ENCODE data around the gene SERPINB1. TPM values are rescaled to one million over a fixed set of nuclear protein-coding genes. Genes with fewer than 3 reads are reported as not detected.

Gene SERPINB1
- total RNA-seq, 4 donors from 2014 or later = 21.3 to 29.0 (median 23.1) TPM

- no peak for DNase-seq (ENCODE audit: low spot score in 2 of 2)
- peak overlapping the region; percentile 33 to 61 (median 49) for H3K4me3 ChIP-seq
- H3K4me1 ChIP-seq = peaks cover 0 to 34% (median 23%) of the 10 kb centered on the region in 4 donors
- H3K36me3 ChIP-seq = no peaks in the 10 kb centered on the region
- 0 to 2% methylated on average over 40 to 44 of the region's 73 CpGs for WGBS, 2 donors
- no peaks in the 10 kb centered on the region for H3K27me3 ChIP-seq
- H3K27ac ChIP-seq = peak overlapping the region; percentile 26 to 89 (median 84)
- TF ChIP-seq CTCF (IDR thresholded peaks at IDR 0.05) (peak in 2 of 5 experiments; percentile 39 to 42), EP300 (IDR thresholded peaks at IDR 0.05) (no peak)
- no peaks in the 10 kb centered on the region for H3K9me3 ChIP-seq
These were observed 33.9 kb upstream of the SERPINB1 start for GRCh38 chr6:2875359-2876191.

DNA sequence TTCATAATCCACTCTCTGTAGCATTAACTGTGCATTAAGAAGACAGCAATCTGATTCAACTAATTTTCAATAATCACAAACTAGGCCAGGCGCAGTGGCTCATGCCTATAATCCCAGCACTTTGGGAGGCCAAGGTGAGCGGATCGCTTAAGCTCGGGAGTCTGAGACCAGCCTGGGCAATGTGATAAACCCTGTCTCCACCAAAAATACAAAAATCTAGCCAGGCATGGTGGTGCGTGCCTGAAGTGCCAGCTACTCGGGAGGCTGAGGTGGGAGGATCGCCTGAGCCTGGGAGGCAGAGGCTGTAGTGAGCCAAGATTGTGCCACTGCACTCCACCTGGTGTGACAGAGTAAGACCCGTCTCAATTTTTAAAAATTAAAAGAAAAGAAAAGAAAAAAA is 32.0 kb upstream of the SERPINB1 start:
- Histone ChIP-seq H3K9me3 (no peaks in the 10 kb centered on the region), H3K27ac (no peak overlapping the region), H3K36me3 (no peaks in the 10 kb centered on the region), H3K27me3 (no peaks in the 10 kb centered on the region), H3K4me3 (no peak overlapping the region), H3K4me1 (peaks cover 0 to 34% (median 23%) of the 10 kb centered on the region in 4 donors)
- 97% methylated on average over 8 of the region's 8 CpGs for WGBS, 2 donors
- DNase-seq (ENCODE audit: low spot score in 2 of 2) = no peak
- TF ChIP-seq POLR2A (IDR thresholded peaks at IDR 0.05) (no peak), EP300 (IDR thresholded peaks at IDR 0.05) (no peak), CTCF (IDR thresholded peaks at IDR 0.05) (no peak)

- H3K4me1 ChIP-seq = peaks cover 0 to 29% (median 21%) of the 10 kb centered on the region in 4 donors
- H3K4me3 ChIP-seq = no peak overlapping the region
- no peaks in the 10 kb centered on the region for H3K9me3 ChIP-seq
- H3K27ac ChIP-seq = no peak overlapping the region
- DNase-seq (ENCODE audit: low spot score in 2 of 2) = no peak
- TF ChIP-seq POLR2A (IDR thresholded peaks at IDR 0.05) = no peak
- TF ChIP-seq EP300 (IDR thresholded peaks at IDR 0.05) = no peak
- no peak for TF ChIP-seq CTCF (IDR thresholded peaks at IDR 0.05)
- H3K27me3 ChIP-seq = no peaks in the 10 kb centered on the region
- no peaks in the 10 kb centered on the region for H3K36me3 ChIP-seq
- WGBS, 2 donors = 66 to 75% methylated on average over 7 of the region's 7 CpGs
These were observed 31.0 kb upstream of the SERPINB1 start for GRCh38 chr6:2872423-2873358.

- no peaks in the 10 kb centered on the region for H3K9me3 ChIP-seq
- DNase-seq (ENCODE audit: low spot score in 2 of 2) = no peak
- no peak overlapping the region for H3K4me3 ChIP-seq
- no peak overlapping the region for H3K27ac ChIP-seq
- H3K4me1 ChIP-seq = peaks cover 0 to 21% (median 14%) of the 10 kb centered on the region in 4 donors
- WGBS, 2 donors = 89 to 90% methylated on average over 2 of the region's 2 CpGs
- H3K27me3 ChIP-seq = no peaks in the 10 kb centered on the region
- no peaks in the 10 kb centered on the region for H3K36me3 ChIP-seq
- no peak for TF ChIP-seq POLR2A (IDR thresholded peaks at IDR 0.05)
- no peak for TF ChIP-seq EP300 (IDR thresholded peaks at IDR 0.05)
- TF ChIP-seq CTCF (IDR thresholded peaks at IDR 0.05) = no peak
These were observed 30.3 kb upstream of the SERPINB1 start for GRCh38 chr6:2871953-2872352.

Measured in tibial nerve (tissue), 4 donors.